HK-2 (cell line): ENCODE data around the gene ANO1.
"Not testable (repeated sequence)": the region's sequence is repeated elsewhere in the genome, so short reads cannot be mapped to it uniquely, and the experiment has no call there.

Source experiments
- DNase-seq: peaks from one replicate; pipeline ENCODE4 v3.0.0-alpha.2; 2018; ENCODE audit not compliant: unreplicated experiment

Gene ANO1

GRCh38 chr11:70210051-70210501, 132.0 kb downstream of the ANO1 start:
- DNase-seq = no peak

GRCh38 chr11:70210530-70210929, 132.4 kb downstream of the ANO1 start:
- DNase-seq = no peak

GRCh38 chr11:70212227-70212811, 134.2 kb downstream of the ANO1 start:
- DNase-seq = no peak

GRCh38 chr11:70217388-70217787, 139.3 kb downstream of the ANO1 start:
- not testable (repeated sequence) for DNase-seq

- not testable (repeated sequence) for DNase-seq
These were observed 140.0 kb downstream of the ANO1 start for GRCh38 chr11:70218076-70218475.

- DNase-seq = no peak
These were observed 142.0 kb downstream of the ANO1 start for GRCh38 chr11:70220136-70220535.

GRCh38 chr11:70220920-70221319, 142.8 kb downstream of the ANO1 start:
- DNase-seq = no peak

- no peak for DNase-seq
These were observed 147.6 kb downstream of the ANO1 start for GRCh38 chr11:70225681-70226177.

- no peak for DNase-seq
These were observed 148.1 kb downstream of the ANO1 start for GRCh38 chr11:70226183-70226582.

- no peak for DNase-seq
These were observed 148.8 kb downstream of the ANO1 start for GRCh38 chr11:70226967-70227366.

GRCh38 chr11:70229737-70230136, 151.6 kb downstream of the ANO1 start:
- no peak for DNase-seq

- DNase-seq = no peak
These were observed 152.2 kb downstream of the ANO1 start for GRCh38 chr11:70230151-70230839.

GRCh38 chr11:70230840-70231710, 153.0 kb downstream of the ANO1 start:
- no peak for DNase-seq

GRCh38 chr11:70233034-70233433, 154.9 kb downstream of the ANO1 start:
- DNase-seq = no peak

GRCh38 chr11:70233511-70233934, 155.4 kb downstream of the ANO1 start:
- DNase-seq = peak; percentile 63

- no peak for DNase-seq
These were observed 155.8 kb downstream of the ANO1 start for GRCh38 chr11:70233962-70234361.
